ENCODE measurements around the gene SEZ6.

SEZ6 gene

GRCh38 chr17:28959471-28959871 is 46.4 kb downstream of the SEZ6 start:
- Histone ChIP-seq H3K27me3 (ENCODE audit: control insufficient read depth in 5 of 5, insufficient read depth in 4 of 5, low read length in 5 of 5) (peaks cover 0 to 24% (median 12%) of the 10 kb centered on the region in 5 donors), H3K4me3 (ENCODE audit: low read depth in 1 of 5, low read length in 5 of 5) (no peak overlapping the region), H3K27ac (ENCODE audit: low read depth, low read length) (no peak overlapping the region), H3K9ac (ENCODE audit: low read length in 5 of 5) (no peak overlapping the region), H3K4me1 (ENCODE audit: control insufficient read depth in 5 of 5, insufficient read depth in 5 of 5, low read length in 5 of 5) (no peaks in the 10 kb centered on the region), H3K9me3 (ENCODE audit: control insufficient read depth in 5 of 5, low read length in 5 of 5) (no peaks in the 10 kb centered on the region), H3K36me3 (ENCODE audit: control insufficient read depth in 5 of 5, insufficient read depth in 5 of 5, low read length in 5 of 5) (no peaks in the 10 kb centered on the region)

- Histone ChIP-seq H3K4me3 (ENCODE audit: low read depth in 1 of 5, low read length in 5 of 5) (no peak overlapping the region), H3K4me1 (ENCODE audit: control insufficient read depth in 5 of 5, insufficient read depth in 5 of 5, low read length in 5 of 5) (no peaks in the 10 kb centered on the region), H3K36me3 (ENCODE audit: control insufficient read depth in 5 of 5, insufficient read depth in 5 of 5, low read length in 5 of 5) (no peaks in the 10 kb centered on the region), H3K9me3 (ENCODE audit: control insufficient read depth in 5 of 5, low read length in 5 of 5) (no peaks in the 10 kb centered on the region), H3K27ac (ENCODE audit: low read depth, low read length) (no peak overlapping the region), H3K27me3 (ENCODE audit: control insufficient read depth in 5 of 5, insufficient read depth in 4 of 5, low read length in 5 of 5) (peaks cover 0 to 20% (median 12%) of the 10 kb centered on the region in 5 donors), H3K9ac (ENCODE audit: low read length in 5 of 5) (no peak overlapping the region)
Measured at GRCh38 chr17:28958820-28959455, 46.9 kb downstream of the SEZ6 start.

GRCh38 chr17:28957992-28958355 is 47.9 kb downstream of the SEZ6 start:
- Histone ChIP-seq H3K4me1 (ENCODE audit: control insufficient read depth in 5 of 5, insufficient read depth in 5 of 5, low read length in 5 of 5) (peaks cover 0 to 5% (median 4%) of the 10 kb centered on the region in 5 donors), H3K4me3 (ENCODE audit: low read depth in 1 of 5, low read length in 5 of 5) (no peak overlapping the region), H3K27me3 (ENCODE audit: control insufficient read depth in 5 of 5, insufficient read depth in 4 of 5, low read length in 5 of 5) (peaks cover 0 to 12% (median 7%) of the 10 kb centered on the region in 5 donors), H3K9me3 (ENCODE audit: control insufficient read depth in 5 of 5, low read length in 5 of 5) (no peaks in the 10 kb centered on the region), H3K9ac (ENCODE audit: low read length in 5 of 5) (no peak overlapping the region), H3K27ac (ENCODE audit: low read depth, low read length) (no peak overlapping the region), H3K36me3 (ENCODE audit: control insufficient read depth in 5 of 5, insufficient read depth in 5 of 5, low read length in 5 of 5) (no peaks in the 10 kb centered on the region)

- no peaks in the 10 kb centered on the region for H3K36me3 ChIP-seq (ENCODE audit: control insufficient read depth in 5 of 5, insufficient read depth in 5 of 5, low read length in 5 of 5)
- peaks cover 0 to 11% (median 9%) of the 10 kb centered on the region in 5 donors for H3K4me1 ChIP-seq (ENCODE audit: control insufficient read depth in 5 of 5, insufficient read depth in 5 of 5, low read length in 5 of 5)
- H3K27me3 ChIP-seq (ENCODE audit: control insufficient read depth in 5 of 5, insufficient read depth in 4 of 5, low read length in 5 of 5), result peaks cover 0 to 12% (median 7%) of the 10 kb centered on the region in 5 donors
- no peak overlapping the region for H3K4me3 ChIP-seq (ENCODE audit: low read depth in 1 of 5, low read length in 5 of 5)
- H3K9me3 ChIP-seq (ENCODE audit: control insufficient read depth in 5 of 5, low read length in 5 of 5), result no peaks in the 10 kb centered on the region
- no peak overlapping the region for H3K27ac ChIP-seq (ENCODE audit: low read depth, low read length)
- H3K9ac ChIP-seq (ENCODE audit: low read length in 5 of 5), result no peak overlapping the region
Measured at GRCh38 chr17:28957277-28957991, 48.4 kb downstream of the SEZ6 start.

GRCh38 chr17:28956861-28957260 is 49.0 kb downstream of the SEZ6 start:
- Histone ChIP-seq H3K9ac (ENCODE audit: low read length in 5 of 5) (no peak overlapping the region), H3K4me1 (ENCODE audit: control insufficient read depth in 5 of 5, insufficient read depth in 5 of 5, low read length in 5 of 5) (peaks cover 2 to 14% (median 13%) of the 10 kb centered on the region in 5 donors), H3K27me3 (ENCODE audit: control insufficient read depth in 5 of 5, insufficient read depth in 4 of 5, low read length in 5 of 5) (peaks cover 0 to 12% (median 6%) of the 10 kb centered on the region in 5 donors), H3K9me3 (ENCODE audit: control insufficient read depth in 5 of 5, low read length in 5 of 5) (no peaks in the 10 kb centered on the region), H3K4me3 (ENCODE audit: low read depth in 1 of 5, low read length in 5 of 5) (no peak overlapping the region), H3K36me3 (ENCODE audit: control insufficient read depth in 5 of 5, insufficient read depth in 5 of 5, low read length in 5 of 5) (no peaks in the 10 kb centered on the region), H3K27ac (ENCODE audit: low read depth, low read length) (no peak overlapping the region)

GRCh38 chr17:28956112-28956511 is 49.7 kb downstream of the SEZ6 start:
- Histone ChIP-seq H3K9me3 (ENCODE audit: control insufficient read depth in 5 of 5, low read length in 5 of 5) (no peaks in the 10 kb centered on the region), H3K4me3 (ENCODE audit: low read depth in 1 of 5, low read length in 5 of 5) (no peak overlapping the region), H3K27ac (ENCODE audit: low read depth, low read length) (no peak overlapping the region), H3K4me1 (ENCODE audit: control insufficient read depth in 5 of 5, insufficient read depth in 5 of 5, low read length in 5 of 5) (peaks cover 2 to 15% (median 15%) of the 10 kb centered on the region in 5 donors), H3K36me3 (ENCODE audit: control insufficient read depth in 5 of 5, insufficient read depth in 5 of 5, low read length in 5 of 5) (no peaks in the 10 kb centered on the region), H3K9ac (ENCODE audit: low read length in 5 of 5) (no peak overlapping the region), H3K27me3 (ENCODE audit: control insufficient read depth in 5 of 5, insufficient read depth in 4 of 5, low read length in 5 of 5) (peaks cover 0 to 4% (median 0%) of the 10 kb centered on the region in 5 donors)

- H3K27me3 ChIP-seq (ENCODE audit: control insufficient read depth in 5 of 5, insufficient read depth in 4 of 5, low read length in 5 of 5), result no peaks in the 10 kb centered on the region
- no peaks in the 10 kb centered on the region for H3K9me3 ChIP-seq (ENCODE audit: control insufficient read depth in 5 of 5, low read length in 5 of 5)
- H3K27ac ChIP-seq (ENCODE audit: low read depth, low read length), result no peak overlapping the region
- no peak overlapping the region for H3K4me3 ChIP-seq (ENCODE audit: low read depth in 1 of 5, low read length in 5 of 5)
- H3K9ac ChIP-seq (ENCODE audit: low read length in 5 of 5), result no peak overlapping the region
- no peaks in the 10 kb centered on the region for H3K36me3 ChIP-seq (ENCODE audit: control insufficient read depth in 5 of 5, insufficient read depth in 5 of 5, low read length in 5 of 5)
- H3K4me1 ChIP-seq (ENCODE audit: control insufficient read depth in 5 of 5, insufficient read depth in 5 of 5, low read length in 5 of 5), result peaks cover 2 to 19% (median 19%) of the 10 kb centered on the region in 5 donors
Measured at GRCh38 chr17:28955408-28955807, 50.4 kb downstream of the SEZ6 start.

GRCh38 chr17:28954886-28955285 is 50.9 kb downstream of the SEZ6 start:
- Histone ChIP-seq H3K9ac (ENCODE audit: low read length in 5 of 5) (no peak overlapping the region), H3K4me1 (ENCODE audit: control insufficient read depth in 5 of 5, insufficient read depth in 5 of 5, low read length in 5 of 5) (peaks cover 2 to 24% (median 24%) of the 10 kb centered on the region in 5 donors), H3K27ac (ENCODE audit: low read depth, low read length) (no peak overlapping the region), H3K9me3 (ENCODE audit: control insufficient read depth in 5 of 5, low read length in 5 of 5) (no peaks in the 10 kb centered on the region), H3K4me3 (ENCODE audit: low read depth in 1 of 5, low read length in 5 of 5) (no peak overlapping the region), H3K27me3 (ENCODE audit: control insufficient read depth in 5 of 5, insufficient read depth in 4 of 5, low read length in 5 of 5) (no peaks in the 10 kb centered on the region), H3K36me3 (ENCODE audit: control insufficient read depth in 5 of 5, insufficient read depth in 5 of 5, low read length in 5 of 5) (no peaks in the 10 kb centered on the region)

- Histone ChIP-seq H3K27ac (ENCODE audit: low read depth, low read length) (no peak overlapping the region), H3K27me3 (ENCODE audit: control insufficient read depth in 5 of 5, insufficient read depth in 4 of 5, low read length in 5 of 5) (no peaks in the 10 kb centered on the region), H3K4me3 (ENCODE audit: low read depth in 1 of 5, low read length in 5 of 5) (no peak overlapping the region), H3K4me1 (ENCODE audit: control insufficient read depth in 5 of 5, insufficient read depth in 5 of 5, low read length in 5 of 5) (peaks cover 2 to 33% (median 31%) of the 10 kb centered on the region in 5 donors), H3K9me3 (ENCODE audit: control insufficient read depth in 5 of 5, low read length in 5 of 5) (no peaks in the 10 kb centered on the region), H3K36me3 (ENCODE audit: control insufficient read depth in 5 of 5, insufficient read depth in 5 of 5, low read length in 5 of 5) (no peaks in the 10 kb centered on the region), H3K9ac (ENCODE audit: low read length in 5 of 5) (no peak overlapping the region)
Measured at GRCh38 chr17:28953444-28954118, 52.3 kb downstream of the SEZ6 start.
